WTC11 (cell line): Measurements from ENCODE around the gene SYTL2.

Source experiments
- ATF3 ChIP-seq: sonication (generic); formaldehyde crosslinking; conservative IDR thresholded peaks from 2 replicates; pipeline ENCODE4 v1.8.1; 2022; ENCODE audit warnings: mild to moderate bottlenecking, missing genetic modification reagents
- ATF6 ChIP-seq: sonication (generic); formaldehyde crosslinking; IDR thresholded peaks from 2 replicates; pipeline ENCODE4 v1.8.1; 2023; ENCODE audit warnings: mild to moderate bottlenecking, missing genetic modification reagents
- CBFB ChIP-seq: sonication (generic); formaldehyde crosslinking; IDR thresholded peaks from 2 replicates; pipeline ENCODE4 v1.8.1; 2022; ENCODE audit warnings: mild to moderate bottlenecking, low read depth, missing genetic modification reagents
- CREM ChIP-seq: sonication (generic); formaldehyde crosslinking; IDR thresholded peaks from 2 replicates; pipeline ENCODE4 v1.8.1; 2022; ENCODE audit warnings: mild to moderate bottlenecking, missing genetic modification reagents, moderate library complexity
- CTCF ChIP-seq: fragments of 200-600 bp; IDR thresholded peaks from 2 replicates; pipeline ENCODE4 v1.8.0; 2022; ENCODE audit warnings: antibody characterized with exemption
- FOXP1 ChIP-seq: sonication (generic); formaldehyde crosslinking; IDR thresholded peaks from 2 replicates; pipeline ENCODE4 v1.8.0; 2022; ENCODE audit warnings: missing genetic modification reagents, mild to moderate bottlenecking, moderate library complexity, borderline replicate concordance
- MYBL2 ChIP-seq: sonication (generic); formaldehyde crosslinking; IDR thresholded peaks from 2 replicates; pipeline ENCODE4 v1.8.1; 2023; ENCODE audit warnings: mild to moderate bottlenecking, moderate library complexity, missing genetic modification reagents
- NFE2L1 ChIP-seq: sonication (generic); formaldehyde crosslinking; IDR thresholded peaks from 2 replicates; pipeline ENCODE4 v1.8.1; 2023; ENCODE audit warnings: missing genetic modification reagents
- NFYB ChIP-seq: sonication (generic); formaldehyde crosslinking; conservative IDR thresholded peaks from 2 replicates; pipeline ENCODE4 v1.8.0; 2022; ENCODE audit warnings: low read depth, missing genetic modification reagents
- PREB ChIP-seq: sonication (generic); formaldehyde crosslinking; IDR thresholded peaks from 2 replicates; pipeline ENCODE4 v1.8.1; 2022; ENCODE audit warnings: mild to moderate bottlenecking, missing genetic modification reagents, moderate library complexity, borderline replicate concordance
- TP53 ChIP-seq: sonication (generic); formaldehyde crosslinking; IDR thresholded peaks from 2 replicates; pipeline ENCODE4 v1.8.1; 2023; ENCODE audit warnings: mild to moderate bottlenecking, missing genetic modification reagents
- USF2 ChIP-seq: sonication (generic); formaldehyde crosslinking; IDR thresholded peaks from 2 replicates; pipeline ENCODE4 v1.8.1; 2023; ENCODE audit warnings: mild to moderate bottlenecking, missing genetic modification reagents, moderate library complexity
- ZNF138 ChIP-seq: sonication (generic); formaldehyde crosslinking; conservative IDR thresholded peaks from 2 replicates; pipeline ENCODE4 v1.8.1; 2022; ENCODE audit warnings: mild to moderate bottlenecking, moderate library complexity, missing genetic modification reagents
- ZNF263 ChIP-seq: sonication (generic); formaldehyde crosslinking; IDR thresholded peaks from 2 replicates; pipeline ENCODE4 v1.8.1; 2022; ENCODE audit warnings: low read depth, mild to moderate bottlenecking, moderate library complexity, missing genetic modification reagents

- TF ChIP-seq ZNF138 (CRISPR knock-in tag) (no peak), CREM (CRISPR knock-in tag) (no peak), CBFB (CRISPR knock-in tag) (no peak), ZNF263 (CRISPR knock-in tag) (no peak), NFYB (no peak), FOXP1 (CRISPR knock-in tag) (no peak), CTCF (no peak), PREB (CRISPR knock-in tag) (no peak), USF2 (no peak), ATF6 (no peak), MYBL2 (CRISPR knock-in tag) (no peak), ATF3 (CRISPR knock-in tag) (no peak), NFE2L1 (CRISPR knock-in tag) (no peak), TP53 (no peak)
These were observed 2.8 kb upstream of the SYTL2 start for GRCh38 chr11:85813721-85814120.
